OCI-LY1 (cell line): ENCODE measurements around the gene ZBTB17.

Experiments
- H2AFZ ChIP-seq: fragments of 200-600 bp; sonication (generic), shearing (Covaris generic); 2 replicates; pipeline ENCODE4 v1.6.0; 2014; ENCODE audit warnings: antibody characterized with exemption, mild to moderate bottlenecking, low read length
- H3F3A ChIP-seq: fragments of 200-600 bp; sonication (generic), shearing (Covaris generic); 2 replicates; pipeline ENCODE4 v1.6.0; 2014; ENCODE audit warnings: mild to moderate bottlenecking, antibody characterized with exemption, low read length, moderate library complexity; ENCODE audit not compliant: insufficient read depth
- H3K27ac ChIP-seq: fragments of 200-600 bp; sonication (generic); 2 replicates; pipeline ENCODE4 v1.5.1; 2014; ENCODE audit warnings: low read length, mixed run types, mild to moderate bottlenecking, low read depth; ENCODE audit not compliant: poor library complexity, severe bottlenecking
- H3K27me3 ChIP-seq: fragments of 200-600 bp; sonication (generic); 2 replicates; pipeline ENCODE4 v1.6.0; 2014; ENCODE audit warnings: antibody characterized with exemption, mild to moderate bottlenecking, low read length, moderate library complexity; ENCODE audit not compliant: insufficient read depth
- H3K36me3 ChIP-seq: fragments of 200-600 bp; sonication (generic); 2 replicates; pipeline ENCODE4 v1.6.1; 2014; ENCODE audit warnings: mild to moderate bottlenecking, antibody characterized with exemption, low read length, moderate library complexity, mixed read lengths; ENCODE audit not compliant: insufficient read depth
- H3K4me1 ChIP-seq: fragments of 200-600 bp; sonication (generic); 2 replicates; pipeline ENCODE4 v1.5.1; 2014; ENCODE audit warnings: mild to moderate bottlenecking, low read length, moderate library complexity; ENCODE audit not compliant: insufficient read depth, severe bottlenecking
- H3K4me2 ChIP-seq: fragments of 200-600 bp; sonication (generic), shearing (Covaris generic); 2 replicates; pipeline ENCODE4 v1.6.1; 2014; ENCODE audit warnings: low read length
- H3K4me3 ChIP-seq: fragments of 200-600 bp; sonication (generic); 2 replicates; pipeline ENCODE4 v1.5.1; 2014; ENCODE audit warnings: low read length, low read depth, mild to moderate bottlenecking, mixed read lengths; ENCODE audit not compliant: poor library complexity, severe bottlenecking
- H3K79me2 ChIP-seq: fragments of 200-600 bp; shearing (Covaris generic); 2 replicates; pipeline ENCODE4 v1.6.1; 2016; ENCODE audit warnings: mixed run types, low read length, mixed read lengths; ENCODE audit not compliant: insufficient read depth
- H3K9ac ChIP-seq: fragments of 200-600 bp; sonication (generic), shearing (Covaris generic); 2 replicates; pipeline ENCODE4 v1.6.1; 2014; ENCODE audit warnings: mild to moderate bottlenecking, low read length, mixed read lengths
- H3K9me2 ChIP-seq: fragments of 200-600 bp; sonication (generic), shearing (Covaris generic); 2 replicates; pipeline ENCODE4 v1.6.1; 2014; ENCODE audit warnings: low read depth, mild to moderate bottlenecking, low read length, mixed read lengths
- H3K9me3 ChIP-seq: fragments of 200-600 bp; shearing (Covaris generic); 2 replicates; pipeline ENCODE4 v1.6.1; 2014; ENCODE audit warnings: low read length, mixed read lengths
- H4K20me1 ChIP-seq: fragments of 200-600 bp; sonication (generic), shearing (Covaris generic); 2 replicates; pipeline ENCODE4 v1.6.0; 2016; ENCODE audit warnings: mild to moderate bottlenecking, low read length; ENCODE audit not compliant: insufficient read depth
- EZH2 ChIP-seq: fragments of 200-600 bp; sonication (generic), shearing (Covaris generic); IDR thresholded peaks from 2 replicates; pipeline ENCODE4 v1.8.0; 2017; ENCODE audit warnings: borderline replicate concordance, mixed run types, mild to moderate bottlenecking, antibody characterized with exemption, low read length, moderate library complexity, mixed read lengths
- TF ChIP-seq, protein P1 (sequence below): fragments of 200-600 bp; sonication (generic), shearing (Covaris generic); IDR thresholded peaks from 2 replicates; pipeline ENCODE4 v1.5.1; 2017; ENCODE audit warnings: mild to moderate bottlenecking, antibody characterized with exemption, low read length, moderate library complexity, mixed read lengths

Gene ZBTB17

GRCh38 chr1:15975805-15976680, at the start of gene ZBTB17:
Gene ZBTB17 (minus strand): TSS chr1:15976101. CDS start chr1:15948495, 27,606 bp downstream.
- Histone ChIP-seq H3K9me2 (no peaks in the 10 kb centered on the region), H3K9ac (peak within 1 kb of the TSS; percentile 57), H3K9me3 (no peaks in the 10 kb centered on the region; the same call in 1 of the 2 replicates), H3K4me1 (peaks cover 23% of the 10 kb centered on the region), H3K27me3 (no peaks in the 10 kb centered on the region), H2AFZ (peak within 1 kb of the TSS; percentile 67; the same call in 1 of the 2 replicates), H3K79me2 (no peaks in the 10 kb centered on the region), H3K36me3 (peaks cover 18% of the 10 kb centered on the region), H3F3A (no peaks in the 10 kb centered on the region), H4K20me1 (no peaks in the 10 kb centered on the region), H3K4me2 (peak within 1 kb of the TSS; percentile 73), H3K4me3 (peak within 1 kb of the TSS; percentile 76), H3K27ac (peak within 1 kb of the TSS; percentile 61)
- no peak for TF ChIP-seq EZH2
- TF ChIP-seq, protein P1, sequence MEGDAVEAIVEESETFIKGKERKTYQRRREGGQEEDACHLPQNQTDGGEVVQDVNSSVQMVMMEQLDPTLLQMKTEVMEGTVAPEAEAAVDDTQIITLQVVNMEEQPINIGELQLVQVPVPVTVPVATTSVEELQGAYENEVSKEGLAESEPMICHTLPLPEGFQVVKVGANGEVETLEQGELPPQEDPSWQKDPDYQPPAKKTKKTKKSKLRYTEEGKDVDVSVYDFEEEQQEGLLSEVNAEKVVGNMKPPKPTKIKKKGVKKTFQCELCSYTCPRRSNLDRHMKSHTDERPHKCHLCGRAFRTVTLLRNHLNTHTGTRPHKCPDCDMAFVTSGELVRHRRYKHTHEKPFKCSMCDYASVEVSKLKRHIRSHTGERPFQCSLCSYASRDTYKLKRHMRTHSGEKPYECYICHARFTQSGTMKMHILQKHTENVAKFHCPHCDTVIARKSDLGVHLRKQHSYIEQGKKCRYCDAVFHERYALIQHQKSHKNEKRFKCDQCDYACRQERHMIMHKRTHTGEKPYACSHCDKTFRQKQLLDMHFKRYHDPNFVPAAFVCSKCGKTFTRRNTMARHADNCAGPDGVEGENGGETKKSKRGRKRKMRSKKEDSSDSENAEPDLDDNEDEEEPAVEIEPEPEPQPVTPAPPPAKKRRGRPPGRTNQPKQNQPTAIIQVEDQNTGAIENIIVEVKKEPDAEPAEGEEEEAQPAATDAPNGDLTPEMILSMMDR: no peak

- Histone ChIP-seq H3K36me3 (no peaks in the 10 kb centered on the region), H4K20me1 (no peaks in the 10 kb centered on the region), H3F3A (no peaks in the 10 kb centered on the region), H3K27me3 (peaks cover 8% of the 10 kb centered on the region; the same call in 1 of the 2 replicates), H3K4me1 (no peaks in the 10 kb centered on the region), H3K9me2 (no peaks in the 10 kb centered on the region), H3K9ac (no peak overlapping the region), H3K4me2 (no peak overlapping the region), H3K4me3 (no peak overlapping the region), H3K9me3 (no peaks in the 10 kb centered on the region), H3K27ac (no peak overlapping the region), H3K79me2 (no peaks in the 10 kb centered on the region), H2AFZ (no peak overlapping the region)
- TF ChIP-seq, protein P1: no peak
- no peak for TF ChIP-seq EZH2
Observed at GRCh38 chr1:16023050-16023653, 47.3 kb upstream of the ZBTB17 start.

DNA sequence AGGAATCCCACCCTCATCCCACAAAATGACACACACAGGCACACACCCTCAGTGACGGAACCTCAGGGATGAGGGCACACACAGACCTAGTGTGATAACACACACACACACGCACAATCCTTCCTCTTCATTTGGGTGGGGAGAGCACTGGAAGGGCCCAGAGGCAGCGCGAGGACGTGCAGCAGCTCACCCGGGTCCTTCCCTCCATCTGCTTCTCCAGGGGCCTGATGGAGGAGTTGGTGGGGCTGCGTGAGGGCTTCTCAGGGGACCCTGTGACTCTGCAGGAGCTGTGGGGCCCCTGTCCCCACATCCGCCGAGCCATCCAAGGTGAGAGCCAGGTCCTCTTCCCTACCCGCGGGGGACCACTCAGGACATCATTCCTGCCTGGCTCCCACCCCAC, 46.5 kb upstream of the ZBTB17 start:
- Histone ChIP-seq H3K4me1 (no peaks in the 10 kb centered on the region), H3K36me3 (no peaks in the 10 kb centered on the region), H3F3A (no peaks in the 10 kb centered on the region), H2AFZ (no peak overlapping the region), H3K4me2 (no peak overlapping the region), H3K4me3 (no peak overlapping the region), H3K9ac (no peak overlapping the region), H4K20me1 (no peaks in the 10 kb centered on the region), H3K79me2 (no peaks in the 10 kb centered on the region), H3K9me3 (no peaks in the 10 kb centered on the region), H3K27ac (no peak overlapping the region), H3K9me2 (no peaks in the 10 kb centered on the region), H3K27me3 (peaks cover 8% of the 10 kb centered on the region; the same call in 1 of the 2 replicates)
- TF ChIP-seq, protein P1: no peak
- TF ChIP-seq EZH2: no peak
